ENCODE results near the gene MTMR10.
A peak's percentile ranks its signal among the peaks of the same experiment; 100 is the strongest.

Gene MTMR10

GRCh38 chr15:30906366-30906765, 85.1 kb downstream of the MTMR10 start:
- no peaks in the 10 kb centered on the region for H3K9me2 ChIP-seq (replicated peaks; ENCODE audit: insufficient read depth, low read length)
- no peak for DNase-seq
- no peak overlapping the region for H3K9ac ChIP-seq (ENCODE audit: low read length)
- no peak overlapping the region for H3K27ac ChIP-seq (ENCODE audit: low read length)
- H3F3A ChIP-seq (ENCODE audit: insufficient read depth, low read length) = no peaks in the 10 kb centered on the region; the same call in 1 of the 2 replicates
- H3K9me3 ChIP-seq (replicated peaks; ENCODE audit: insufficient read depth, low read length) = no peaks in the 10 kb centered on the region
- no peak overlapping the region for H2AFZ ChIP-seq (ENCODE audit: low read length)
- TF ChIP-seq EZH2 (optimal IDR thresholded peaks at IDR 0.05; ENCODE audit: low read depth, low read length) (no peak), EZH2phosphoT487 (IDR thresholded peaks at IDR 0.05; ENCODE audit: low read length) (no peak), CTCF (IDR thresholded peaks at IDR 0.05; ENCODE audit: low read length) (no peak)
- no peak overlapping the region for H3K4me2 ChIP-seq (ENCODE audit: low read depth, low read length)
- H3K36me3 ChIP-seq (replicated peaks; ENCODE audit: insufficient read depth, low read length) = peaks cover 7% of the 10 kb centered on the region; the same call in 1 of the 2 replicates
- H3K4me3 ChIP-seq (ENCODE audit: low read length) = no peak overlapping the region
- no peaks in the 10 kb centered on the region for H3K79me2 ChIP-seq (ENCODE audit: low read length)
- no peaks in the 10 kb centered on the region for H3K4me1 ChIP-seq (ENCODE audit: low read length)
- no peaks in the 10 kb centered on the region for H3K27me3 ChIP-seq (replicated peaks; ENCODE audit: insufficient read depth, low read length)
- no peaks in the 10 kb centered on the region for H4K20me1 ChIP-seq (ENCODE audit: insufficient read depth, low read length)

DNA sequence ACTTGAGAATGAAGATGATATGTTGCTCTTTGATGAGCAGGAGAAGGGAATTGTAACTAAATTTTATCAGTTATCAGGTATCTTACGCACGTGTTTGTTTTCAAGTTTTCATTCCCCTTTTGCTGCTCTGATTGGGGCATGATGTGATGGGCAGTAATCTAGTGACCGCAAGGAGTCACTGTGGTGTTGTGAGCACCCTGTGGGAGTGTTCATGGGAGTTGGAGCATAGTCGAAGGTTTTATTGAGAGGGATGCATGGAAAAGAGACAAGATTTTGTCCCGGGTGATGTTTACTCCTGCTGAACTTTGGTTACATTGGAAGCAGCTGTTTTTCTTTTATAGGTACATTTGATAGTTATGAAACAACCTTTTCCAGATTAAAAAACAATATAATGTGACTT, 85.6 kb downstream of the MTMR10 start:
- H3K9ac ChIP-seq (ENCODE audit: low read length) = no peak overlapping the region
- H4K20me1 ChIP-seq (ENCODE audit: insufficient read depth, low read length) = no peaks in the 10 kb centered on the region
- H3K4me2 ChIP-seq (ENCODE audit: low read depth, low read length) = no peak overlapping the region
- H3K79me2 ChIP-seq (ENCODE audit: low read length) = no peaks in the 10 kb centered on the region
- no peak overlapping the region for H2AFZ ChIP-seq (ENCODE audit: low read length)
- H3K9me3 ChIP-seq (replicated peaks; ENCODE audit: insufficient read depth, low read length) = no peaks in the 10 kb centered on the region
- no peaks in the 10 kb centered on the region for H3K9me2 ChIP-seq (replicated peaks; ENCODE audit: insufficient read depth, low read length)
- H3K27me3 ChIP-seq (replicated peaks; ENCODE audit: insufficient read depth, low read length) = no peaks in the 10 kb centered on the region
- no peak for DNase-seq
- H3F3A ChIP-seq (ENCODE audit: insufficient read depth, low read length) = no peaks in the 10 kb centered on the region; the same call in 1 of the 2 replicates
- H3K36me3 ChIP-seq (replicated peaks; ENCODE audit: insufficient read depth, low read length) = peaks cover 7% of the 10 kb centered on the region; the same call in 1 of the 2 replicates
- H3K27ac ChIP-seq (ENCODE audit: low read length) = no peak overlapping the region
- H3K4me1 ChIP-seq (ENCODE audit: low read length) = no peaks in the 10 kb centered on the region
- TF ChIP-seq CTCF (IDR thresholded peaks at IDR 0.05; ENCODE audit: low read length) = no peak
- no peak for TF ChIP-seq EZH2phosphoT487 (IDR thresholded peaks at IDR 0.05; ENCODE audit: low read length)
- TF ChIP-seq EZH2 (optimal IDR thresholded peaks at IDR 0.05; ENCODE audit: low read depth, low read length) = no peak
- no peak overlapping the region for H3K4me3 ChIP-seq (ENCODE audit: low read length)

DNA sequence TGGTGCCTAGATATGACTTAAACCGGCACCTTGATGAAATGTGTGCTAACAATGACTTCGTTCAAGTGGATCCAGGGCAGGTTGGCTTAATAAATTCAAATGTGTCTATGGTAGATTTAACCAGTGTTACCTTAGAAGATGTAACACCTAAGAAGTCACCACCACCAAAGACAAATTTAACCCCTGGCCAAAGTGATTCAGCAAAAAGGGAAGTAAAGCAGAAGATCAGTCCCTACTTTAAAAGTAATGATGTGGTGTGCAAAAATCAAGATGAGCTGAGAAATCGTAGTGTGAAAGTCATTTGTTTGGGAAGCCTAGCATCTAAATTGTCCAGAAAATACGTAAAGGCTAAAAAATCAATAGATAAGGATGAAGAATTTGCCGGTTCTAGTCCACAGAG, 86.6 kb downstream of the MTMR10 start:
- Histone ChIP-seq H3K27me3 (replicated peaks; ENCODE audit: insufficient read depth, low read length) (no peaks in the 10 kb centered on the region), H3K9ac (ENCODE audit: low read length) (no peak overlapping the region), H3K4me3 (ENCODE audit: low read length) (no peak overlapping the region), H4K20me1 (ENCODE audit: insufficient read depth, low read length) (no peaks in the 10 kb centered on the region), H2AFZ (ENCODE audit: low read length) (no peak overlapping the region), H3F3A (ENCODE audit: insufficient read depth, low read length) (no peaks in the 10 kb centered on the region; the same call in 1 of the 2 replicates), H3K9me2 (replicated peaks; ENCODE audit: insufficient read depth, low read length) (no peaks in the 10 kb centered on the region), H3K9me3 (replicated peaks; ENCODE audit: insufficient read depth, low read length) (no peaks in the 10 kb centered on the region), H3K27ac (ENCODE audit: low read length) (no peak overlapping the region), H3K79me2 (ENCODE audit: low read length) (no peaks in the 10 kb centered on the region), H3K4me2 (ENCODE audit: low read depth, low read length) (peak overlapping the region; percentile 55; the same call in 1 of the 2 replicates), H3K4me1 (ENCODE audit: low read length) (no peaks in the 10 kb centered on the region), H3K36me3 (replicated peaks; ENCODE audit: insufficient read depth, low read length) (peaks cover 5% of the 10 kb centered on the region; the same call in 1 of the 2 replicates)
- TF ChIP-seq EZH2phosphoT487 (IDR thresholded peaks at IDR 0.05; ENCODE audit: low read length) (no peak), CTCF (IDR thresholded peaks at IDR 0.05; ENCODE audit: low read length) (no peak), EZH2 (optimal IDR thresholded peaks at IDR 0.05; ENCODE audit: low read depth, low read length) (no peak)
- DNase-seq = no peak
